ENCODE measurements around the gene SMPDL3A. TPM values are rescaled to one million over a fixed set of nuclear protein-coding genes. Genes with fewer than 3 reads are reported as not detected.
A peak's percentile ranks its signal among the peaks of the same experiment; 100 is the strongest.

The SMPDL3A gene
- total RNA-seq, 4 donors from 2014 or later: 8.6 to 14.0 (median 10.5) TPM

DNA sequence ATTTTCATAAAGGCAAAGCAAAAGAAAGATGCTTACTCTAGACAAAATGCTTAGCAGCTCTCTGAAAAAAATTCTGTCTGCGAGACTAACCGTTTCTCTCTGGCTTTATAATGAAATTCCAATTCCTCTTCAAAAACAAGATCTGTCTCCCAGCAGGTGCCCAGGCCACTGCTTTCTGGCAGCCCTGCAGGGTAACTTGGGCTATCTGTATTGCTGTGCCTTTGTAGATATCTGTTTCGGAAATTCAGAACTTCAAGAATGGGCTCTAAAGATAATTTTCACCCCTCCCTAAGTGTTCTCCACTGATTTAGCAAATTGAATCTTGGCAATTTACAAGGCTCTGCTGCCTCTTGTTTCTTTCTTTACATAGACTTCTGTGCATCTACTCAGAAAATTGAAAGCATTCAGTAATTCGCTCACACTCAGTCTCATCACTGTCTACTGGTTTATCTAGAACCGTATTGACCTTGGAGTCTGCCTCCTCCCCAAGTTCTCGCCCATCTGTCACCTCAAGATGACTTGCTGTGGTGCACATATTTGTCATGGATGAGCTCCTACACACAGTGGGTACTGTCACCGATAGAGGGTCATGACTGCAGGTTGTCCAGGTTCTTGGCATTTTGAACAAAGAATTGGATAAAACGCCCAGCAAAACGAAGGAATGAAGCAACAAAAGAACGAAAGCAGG lies 35.9 kb upstream of the SMPDL3A start:
- 82 to 84% methylated on average over 10 of the region's 10 CpGs for WGBS, 2 donors
- Histone ChIP-seq H3K4me3 (no peak overlapping the region), H3K4me1 (peaks cover 0 to 8% (median 2%) of the 10 kb centered on the region in 4 donors), H3K27me3 (no peaks in the 10 kb centered on the region), H3K27ac (no peak overlapping the region), H3K36me3 (no peaks in the 10 kb centered on the region), H3K9me3 (no peaks in the 10 kb centered on the region)
- DNase-seq (ENCODE audit: low spot score in 2 of 2): no peak
- TF ChIP-seq POLR2A (IDR thresholded peaks at IDR 0.05) (no peak), EP300 (IDR thresholded peaks at IDR 0.05) (no peak)
- TF ChIP-seq, protein P1, sequence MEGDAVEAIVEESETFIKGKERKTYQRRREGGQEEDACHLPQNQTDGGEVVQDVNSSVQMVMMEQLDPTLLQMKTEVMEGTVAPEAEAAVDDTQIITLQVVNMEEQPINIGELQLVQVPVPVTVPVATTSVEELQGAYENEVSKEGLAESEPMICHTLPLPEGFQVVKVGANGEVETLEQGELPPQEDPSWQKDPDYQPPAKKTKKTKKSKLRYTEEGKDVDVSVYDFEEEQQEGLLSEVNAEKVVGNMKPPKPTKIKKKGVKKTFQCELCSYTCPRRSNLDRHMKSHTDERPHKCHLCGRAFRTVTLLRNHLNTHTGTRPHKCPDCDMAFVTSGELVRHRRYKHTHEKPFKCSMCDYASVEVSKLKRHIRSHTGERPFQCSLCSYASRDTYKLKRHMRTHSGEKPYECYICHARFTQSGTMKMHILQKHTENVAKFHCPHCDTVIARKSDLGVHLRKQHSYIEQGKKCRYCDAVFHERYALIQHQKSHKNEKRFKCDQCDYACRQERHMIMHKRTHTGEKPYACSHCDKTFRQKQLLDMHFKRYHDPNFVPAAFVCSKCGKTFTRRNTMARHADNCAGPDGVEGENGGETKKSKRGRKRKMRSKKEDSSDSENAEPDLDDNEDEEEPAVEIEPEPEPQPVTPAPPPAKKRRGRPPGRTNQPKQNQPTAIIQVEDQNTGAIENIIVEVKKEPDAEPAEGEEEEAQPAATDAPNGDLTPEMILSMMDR (IDR thresholded peaks at IDR 0.05): no peak

DNA sequence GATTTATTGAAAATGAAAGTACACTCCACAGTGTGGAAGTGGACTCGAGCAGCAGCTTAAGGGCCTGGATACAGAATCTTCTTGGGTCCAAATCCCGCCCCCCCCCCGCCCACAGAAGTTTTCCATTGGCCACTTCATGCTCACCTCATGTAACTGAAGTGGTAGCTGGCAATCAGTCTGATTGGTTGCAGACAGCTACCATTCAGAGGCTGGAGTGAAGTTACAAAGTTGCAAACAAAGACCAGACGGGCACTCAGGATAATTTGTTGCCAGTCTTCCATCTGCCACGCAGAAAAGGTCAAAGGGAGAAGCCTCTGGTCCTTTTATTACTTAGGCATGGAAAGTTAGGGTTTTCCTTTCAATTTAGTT lies 35.4 kb upstream of the SMPDL3A start:
- WGBS, 2 donors: 54 to 63% methylated on average over 5 of the region's 5 CpGs
- no peak for DNase-seq (ENCODE audit: low spot score in 2 of 2)

DNA sequence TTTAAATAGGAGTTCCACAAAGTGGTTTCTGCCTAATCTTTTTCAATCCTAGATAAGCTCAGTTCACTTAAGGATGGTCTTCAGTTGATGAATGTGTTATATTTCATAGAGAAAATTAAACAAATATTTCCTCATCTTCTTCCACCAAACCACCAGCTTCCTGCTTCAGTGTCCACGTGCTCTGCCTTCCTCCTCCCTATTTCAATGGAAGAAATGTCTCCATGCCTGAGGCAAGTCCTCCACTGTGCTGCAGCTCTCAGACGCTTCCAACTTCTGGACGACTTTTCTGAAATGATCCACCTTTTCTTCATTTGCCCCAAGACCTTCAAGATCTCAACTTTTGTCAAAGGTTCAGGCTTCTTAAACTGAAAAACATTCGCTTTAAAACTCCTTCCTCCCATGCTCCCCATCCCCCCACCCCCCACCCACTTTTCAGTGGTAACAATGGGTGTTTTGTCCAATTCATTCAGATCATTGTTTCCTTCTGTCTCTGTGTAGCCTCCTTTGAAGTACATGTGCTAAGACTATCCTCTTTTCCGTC lies 34.8 kb upstream of the SMPDL3A start:
- TF ChIP-seq EP300 (IDR thresholded peaks at IDR 0.05) (no peak), POLR2A (IDR thresholded peaks at IDR 0.05) (no peak)
- TF ChIP-seq, protein P1 (IDR thresholded peaks at IDR 0.05): no peak
- no peaks in the 10 kb centered on the region for H3K36me3 ChIP-seq
- no peaks in the 10 kb centered on the region for H3K27me3 ChIP-seq
- DNase-seq (ENCODE audit: low spot score in 2 of 2): no peak
- H3K9me3 ChIP-seq: no peaks in the 10 kb centered on the region
- peak overlapping the region in 1 of 4 donors; percentile 30 for H3K27ac ChIP-seq
- peaks cover 0 to 8% (median 2%) of the 10 kb centered on the region in 4 donors for H3K4me1 ChIP-seq
- H3K4me3 ChIP-seq: no peak overlapping the region
- WGBS, 2 donors: 50 to 55% methylated on average over 5 of the region's 5 CpGs

More for the DNA sequence above, 35.4 kb upstream of the SMPDL3A start:
- Histone ChIP-seq H3K27me3 (no peaks in the 10 kb centered on the region), H3K27ac (peak overlapping the region in 1 of 4 donors; percentile 30), H3K4me3 (no peak overlapping the region), H3K36me3 (no peaks in the 10 kb centered on the region), H3K4me1 (peaks cover 0 to 8% (median 2%) of the 10 kb centered on the region in 4 donors), H3K9me3 (no peaks in the 10 kb centered on the region)
- TF ChIP-seq EP300 (IDR thresholded peaks at IDR 0.05): no peak
- TF ChIP-seq POLR2A (IDR thresholded peaks at IDR 0.05): no peak
- TF ChIP-seq, protein P1 (IDR thresholded peaks at IDR 0.05): no peak

DNA sequence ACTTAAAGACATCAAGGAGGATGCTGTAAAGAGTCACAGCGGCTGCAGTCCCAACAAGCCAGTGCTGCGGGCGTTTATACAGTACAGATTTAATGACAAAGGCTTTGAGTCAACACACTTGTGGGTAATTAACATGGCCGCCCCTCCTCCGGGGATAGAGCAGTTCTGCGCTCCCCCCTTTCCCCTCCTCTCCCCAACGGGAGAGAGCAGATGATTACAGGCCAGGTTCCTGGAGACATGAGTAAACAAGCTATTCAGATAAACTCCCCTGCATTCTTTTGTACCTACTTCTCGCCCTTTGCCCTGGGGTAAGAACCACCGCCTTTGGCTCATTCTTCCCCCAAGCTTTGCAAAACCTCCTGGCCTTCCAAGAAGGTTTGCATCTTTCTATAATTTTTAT lies 33.2 kb upstream of the SMPDL3A start:
- Histone ChIP-seq H3K27ac (no peak overlapping the region), H3K36me3 (no peaks in the 10 kb centered on the region), H3K27me3 (no peaks in the 10 kb centered on the region), H3K4me1 (peaks cover 0 to 8% (median 2%) of the 10 kb centered on the region in 4 donors), H3K9me3 (no peaks in the 10 kb centered on the region), H3K4me3 (no peak overlapping the region)
- no peak for DNase-seq (ENCODE audit: low spot score in 2 of 2)
- 71 to 74% methylated on average over 9 of the region's 9 CpGs for WGBS, 2 donors
- TF ChIP-seq, protein P1 (IDR thresholded peaks at IDR 0.05): no peak
- no peak for TF ChIP-seq POLR2A (IDR thresholded peaks at IDR 0.05)
- TF ChIP-seq EP300 (IDR thresholded peaks at IDR 0.05): no peak

DNA sequence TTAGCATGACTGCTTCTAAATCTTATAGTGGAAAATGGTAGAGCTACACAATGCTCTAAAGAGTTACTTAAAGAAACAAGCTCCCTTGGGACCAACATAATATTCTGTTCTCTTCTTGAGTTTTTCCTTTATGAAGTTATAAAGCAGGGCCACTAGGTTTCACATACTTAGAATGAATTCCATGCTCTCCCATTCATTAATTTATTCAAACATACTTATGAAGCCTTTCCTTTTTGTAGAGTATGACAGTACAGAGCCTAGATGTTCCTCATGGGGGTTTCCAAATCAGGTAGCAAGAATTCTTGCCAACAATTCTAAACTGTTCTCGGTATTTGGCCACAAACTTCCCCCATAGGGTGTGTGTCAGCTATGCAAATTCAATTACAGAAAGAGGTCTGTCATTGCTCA lies 30.1 kb upstream of the SMPDL3A start:
- H3K36me3 ChIP-seq: no peaks in the 10 kb centered on the region
- no peaks in the 10 kb centered on the region for H3K9me3 ChIP-seq
- no peak for TF ChIP-seq EP300 (IDR thresholded peaks at IDR 0.05)
- TF ChIP-seq, protein P1 (IDR thresholded peaks at IDR 0.05): no peak
- no peak for TF ChIP-seq POLR2A (IDR thresholded peaks at IDR 0.05)
- H3K27me3 ChIP-seq: no peaks in the 10 kb centered on the region
- 18 to 43% methylated on average over 1 of the region's 1 CpG for WGBS, 2 donors
- no peak for DNase-seq (ENCODE audit: low spot score in 2 of 2)
- H3K4me1 ChIP-seq: peaks cover 0 to 5% (median under 1%) of the 10 kb centered on the region in 4 donors
- H3K4me3 ChIP-seq: no peak overlapping the region
- no peak overlapping the region for H3K27ac ChIP-seq
